ENCODE measurements around the gene TFR2. TPM values are rescaled to one million over a fixed set of nuclear protein-coding genes. Genes with fewer than 3 reads are reported as not detected.
A peak's percentile ranks its signal among the peaks of the same experiment; 100 is the strongest.

Gene TFR2
- total RNA-seq, 1 experiment from 2014 or later = 0.12 TPM

GRCh38 chr7:100654908-100655831 is 13.8 kb upstream of the TFR2 start:
- DNase-seq (ENCODE audit: low read depth) = no peak

DNA sequence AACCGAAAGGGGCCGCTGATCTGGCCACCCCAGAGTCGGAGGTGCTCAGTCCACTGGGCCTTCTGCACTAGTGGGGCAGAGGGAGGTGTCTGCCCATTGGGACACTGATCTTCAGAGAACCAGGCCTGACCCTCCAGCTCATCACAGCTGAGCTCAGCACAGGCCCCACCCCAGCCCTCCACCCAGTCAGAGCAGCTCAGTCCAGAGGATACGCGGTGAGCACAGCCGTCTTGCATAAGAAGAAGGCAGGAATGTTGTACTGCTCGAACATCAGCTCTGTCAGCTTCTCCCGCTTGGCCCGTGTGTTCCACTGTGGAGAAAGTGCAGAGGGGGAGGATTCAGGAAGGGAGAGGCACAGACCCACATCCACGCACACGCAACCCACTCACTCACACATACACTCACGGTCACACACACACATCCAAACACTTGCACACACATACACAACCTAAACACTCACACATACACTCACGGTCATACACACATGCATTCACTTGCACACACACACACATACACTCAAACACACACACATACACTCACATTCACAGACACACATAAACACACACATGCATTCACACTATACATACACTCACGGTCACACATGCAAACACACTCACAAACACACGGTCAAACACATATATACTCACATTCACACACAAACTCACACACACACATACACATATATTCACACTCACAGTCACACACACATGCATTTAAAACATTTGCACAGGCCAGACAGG is 8.6 kb upstream of the TFR2 start:
- no peak for DNase-seq (ENCODE audit: low read depth)

DNA sequence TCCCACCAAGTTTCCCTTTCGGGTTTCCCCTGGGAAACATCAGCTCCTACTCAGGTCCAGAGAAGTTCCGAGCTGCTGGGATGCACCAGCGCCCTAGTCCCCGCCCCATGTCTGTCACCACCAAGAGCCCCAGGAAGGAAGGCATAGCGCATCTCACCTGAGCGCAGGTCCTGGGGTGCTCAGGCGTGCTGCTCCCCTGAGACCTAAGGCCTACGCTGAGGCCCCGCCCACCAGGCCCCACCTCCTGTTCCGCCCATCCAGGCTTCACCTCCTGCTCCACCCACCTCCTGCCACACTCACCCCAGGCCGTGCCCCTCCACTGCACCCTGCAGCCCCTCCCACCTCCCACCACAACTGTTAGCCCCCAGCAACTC is 1.2 kb upstream of the TFR2 start:
- DNase-seq (ENCODE audit: low read depth) = no peak

DNA sequence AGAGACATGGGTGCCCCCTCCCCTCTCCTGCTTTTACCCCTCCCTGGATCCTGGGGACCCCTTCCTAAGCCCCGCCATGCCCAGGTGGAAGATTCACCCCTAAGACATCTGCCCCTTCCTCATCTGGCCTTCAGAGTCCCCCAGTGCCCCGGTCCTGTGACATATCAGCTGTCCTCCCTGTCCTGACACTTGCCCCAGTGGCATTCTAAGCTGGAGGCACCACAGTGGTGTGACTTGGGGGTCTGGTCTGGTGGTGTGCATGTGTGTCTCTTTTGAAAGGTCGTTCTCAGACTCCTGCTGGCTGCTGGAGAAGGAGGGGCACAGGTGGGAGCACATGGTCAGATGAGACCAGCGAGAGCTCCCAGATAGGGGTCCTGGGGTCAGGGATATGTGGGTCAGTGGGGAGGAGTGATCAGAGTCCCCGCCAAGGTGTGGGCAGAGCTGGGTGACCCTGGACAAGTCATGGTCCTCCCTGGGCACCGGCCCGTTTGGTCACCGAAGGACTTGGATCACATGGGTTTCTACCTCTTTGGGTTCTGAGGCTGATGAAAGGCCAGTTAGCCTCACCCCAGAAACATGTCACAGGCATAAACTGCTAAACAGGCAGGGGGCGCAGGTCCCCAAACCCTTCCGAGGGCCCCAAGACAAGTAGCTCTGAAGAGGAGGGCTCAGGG is 645 bp upstream of the TFR2 start:
- DNase-seq (ENCODE audit: low read depth) = no peak

- DNase-seq (ENCODE audit: low read depth) = no peak
Observed at GRCh38 chr7:100640517-100641440, 573 bp downstream of the TFR2 start.

DNA sequence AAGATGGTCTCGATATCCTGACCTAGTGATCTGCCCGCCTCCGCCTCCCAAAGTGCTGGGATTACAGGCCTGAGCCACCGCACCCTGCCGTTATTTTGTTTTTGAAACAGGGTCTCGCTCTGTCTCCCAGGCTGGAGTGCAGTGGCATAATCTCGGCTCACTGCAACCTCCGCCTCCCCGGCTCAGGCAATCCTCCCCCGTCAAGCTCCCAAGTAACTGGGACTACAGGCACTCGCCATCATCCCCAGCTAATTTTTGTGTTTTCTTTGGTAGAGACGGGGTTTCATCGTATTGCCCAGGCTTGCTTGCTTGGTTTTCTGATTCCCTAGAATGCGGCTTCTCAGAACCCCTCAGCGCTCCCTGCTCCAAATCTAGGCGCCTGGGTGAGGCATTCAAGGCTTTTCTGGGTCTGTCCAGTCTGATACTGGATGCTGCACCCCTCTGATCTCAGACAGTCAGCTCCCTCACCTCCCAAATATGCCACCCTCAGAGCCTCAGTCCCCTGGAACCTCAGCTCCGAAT is 1.3 kb downstream of the TFR2 start:
- DNase-seq (ENCODE audit: low read depth) = no peak

DNA sequence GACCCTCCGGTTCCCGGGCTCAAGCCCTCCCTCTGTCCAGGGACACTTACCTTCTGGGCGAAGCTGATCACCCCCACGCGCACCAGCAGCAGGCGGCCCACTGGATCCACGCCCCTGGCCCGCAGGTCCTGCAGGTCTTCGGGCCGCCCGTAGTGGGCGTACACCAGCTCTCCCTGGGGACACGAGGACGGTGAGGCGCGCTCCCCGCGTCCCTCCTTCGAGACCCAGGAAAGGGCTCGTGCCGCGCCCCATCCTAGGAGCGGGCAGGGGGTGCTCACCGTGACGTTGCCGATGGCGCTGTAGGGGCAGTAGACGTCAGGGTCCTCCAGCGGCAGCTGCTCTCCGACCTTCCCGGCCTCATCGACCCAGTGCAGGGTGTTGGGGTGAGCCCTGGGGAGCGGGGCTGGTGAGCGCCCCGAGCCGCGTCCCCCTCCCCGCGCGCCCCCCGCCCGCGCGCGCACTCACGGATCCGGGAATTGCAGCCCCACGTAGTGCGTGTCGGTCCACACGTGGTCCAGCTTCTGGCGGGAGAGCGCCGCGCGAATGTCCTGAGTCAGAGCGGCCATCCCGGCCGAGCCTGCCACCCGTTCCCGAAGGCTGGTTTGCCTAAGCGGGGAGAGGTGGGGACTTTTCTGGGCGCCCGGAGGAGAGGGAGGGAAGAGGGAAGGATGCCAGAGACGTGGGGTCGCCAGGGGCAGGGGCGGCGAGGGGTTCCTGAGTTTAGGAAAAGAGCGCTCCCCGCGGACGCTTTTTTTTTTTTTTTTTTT is 8.2 kb downstream of the TFR2 start:
- peak; percentile 42 for DNase-seq (ENCODE audit: low read depth)

GRCh38 chr7:100630066-100630465 is 11.3 kb downstream of the TFR2 start:
- DNase-seq (ENCODE audit: low read depth) = no peak

DNA sequence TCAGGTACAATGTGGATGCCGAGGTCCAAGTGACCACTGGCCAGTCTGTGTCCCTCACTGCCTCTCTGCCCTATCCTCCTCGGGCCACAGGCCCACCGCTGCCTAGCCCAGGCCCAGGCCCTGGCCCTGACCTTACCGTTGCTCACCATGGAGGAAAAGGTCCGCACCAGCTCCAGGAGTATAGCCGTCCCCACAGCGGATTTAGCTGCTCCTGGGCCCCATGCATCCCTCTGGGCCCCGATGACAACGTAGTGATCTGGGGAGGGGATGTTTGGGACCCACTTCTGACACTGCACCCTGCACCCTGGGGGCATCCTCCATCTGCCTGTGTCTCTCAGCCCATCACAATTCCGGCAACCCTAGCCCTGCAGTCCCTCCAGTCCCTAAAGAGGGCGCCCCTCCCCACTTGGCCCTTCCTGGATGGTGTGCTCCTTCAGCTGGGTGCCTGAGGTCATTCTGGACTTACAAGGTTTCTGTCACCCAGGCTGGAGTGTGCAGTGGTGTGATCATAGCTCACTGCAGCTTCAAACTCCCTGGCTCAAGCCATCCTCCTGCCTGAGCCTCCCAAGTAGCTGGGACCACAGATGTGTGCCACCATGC is 12.1 kb downstream of the TFR2 start:
- DNase-seq (ENCODE audit: low read depth) = peak; percentile 16

GRCh38 chr7:100627238-100627549 is 14.2 kb downstream of the TFR2 start:
- no peak for DNase-seq (ENCODE audit: low read depth)

- peak; percentile 90 for DNase-seq (ENCODE audit: low read depth)
Observed at GRCh38 chr7:100626530-100627237, 14.7 kb downstream of the TFR2 start.

GRCh38 chr7:100626055-100626454 is 15.3 kb downstream of the TFR2 start:
- DNase-seq (ENCODE audit: low read depth) = no peak

DNA sequence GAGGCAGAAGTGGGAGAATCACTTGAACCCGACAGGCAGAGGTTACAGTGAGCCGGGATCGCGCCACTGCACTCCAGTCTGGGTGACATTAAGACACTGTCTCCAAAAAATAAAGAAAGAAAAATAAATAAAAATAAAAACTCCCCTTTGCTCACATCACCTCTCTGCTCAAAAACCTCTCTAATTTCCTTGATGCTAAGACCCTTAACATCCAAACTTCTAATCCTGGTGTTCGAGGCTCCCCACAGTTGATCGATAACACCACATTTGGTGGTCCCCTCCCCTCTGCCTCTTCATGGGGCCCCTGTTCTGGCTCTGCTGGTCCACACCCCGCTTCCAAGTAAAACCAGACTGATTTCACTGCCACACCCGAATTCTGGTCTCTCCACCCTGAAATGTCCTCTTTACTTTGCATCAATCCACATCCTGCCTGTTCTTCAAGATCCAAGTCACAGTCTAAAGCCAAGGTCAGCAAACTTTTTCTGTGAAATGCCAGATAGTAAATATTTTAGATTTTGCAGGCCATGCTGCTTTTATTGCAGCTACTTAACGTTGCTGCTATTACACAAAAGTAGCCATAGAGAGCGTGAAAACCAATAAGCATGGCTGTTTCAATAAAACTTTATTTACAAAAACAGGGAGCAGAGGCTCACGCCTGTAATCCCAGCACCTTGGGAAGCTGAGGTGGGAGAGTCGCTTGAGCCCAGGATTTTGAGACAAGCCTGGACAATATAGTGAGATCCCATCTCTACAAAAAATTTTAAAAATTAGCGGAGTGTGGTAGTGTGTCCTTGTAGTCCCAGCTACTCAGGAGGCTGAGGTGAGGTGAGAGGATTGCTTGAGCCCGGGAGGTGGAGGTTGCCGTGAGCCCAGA is 17.2 kb downstream of the TFR2 start:
- DNase-seq (ENCODE audit: low read depth) = no peak

DNA sequence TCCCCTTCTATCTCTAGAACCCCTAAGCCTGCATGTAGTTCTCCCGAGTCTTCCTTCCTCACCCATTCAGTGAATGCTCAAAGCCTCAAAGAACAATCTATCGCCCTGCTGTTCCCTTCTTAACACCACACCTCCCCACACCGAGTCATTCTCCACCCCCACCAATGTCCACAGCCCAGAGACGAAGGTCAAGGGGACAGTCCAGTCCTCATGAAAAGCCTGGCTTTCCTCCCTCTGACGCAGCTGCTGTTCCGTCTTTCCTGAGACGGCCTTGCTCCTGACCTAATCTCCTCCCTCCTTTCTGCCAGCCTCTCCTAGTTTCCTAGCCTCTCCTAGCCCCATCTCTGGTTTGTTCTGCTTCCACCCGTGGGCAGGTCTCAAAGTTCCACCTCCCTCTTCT is 19.8 kb downstream of the TFR2 start:
- DNase-seq (ENCODE audit: low read depth) = no peak

DNA sequence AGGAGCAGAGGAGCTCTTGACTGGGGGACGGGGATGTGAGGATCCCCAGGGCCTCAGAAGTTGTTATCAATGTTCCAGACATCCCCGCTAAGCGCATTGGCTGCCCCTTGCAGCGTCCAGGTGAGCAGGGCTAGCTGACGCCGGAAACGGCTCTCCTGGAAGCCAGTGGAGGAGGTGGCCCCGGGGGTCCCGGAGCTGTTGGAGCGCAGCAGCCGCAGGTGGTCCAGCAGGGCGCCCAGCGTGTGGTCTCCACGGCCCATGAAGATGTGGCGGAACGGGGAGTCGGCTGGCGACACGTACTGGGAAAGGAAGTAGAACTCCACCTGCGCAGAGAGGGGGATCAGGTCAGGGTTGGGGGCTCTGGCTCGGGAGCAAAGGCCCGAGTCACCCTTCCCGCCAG is 20.5 kb downstream of the TFR2 start:
- no peak for DNase-seq (ENCODE audit: low read depth)

DNA sequence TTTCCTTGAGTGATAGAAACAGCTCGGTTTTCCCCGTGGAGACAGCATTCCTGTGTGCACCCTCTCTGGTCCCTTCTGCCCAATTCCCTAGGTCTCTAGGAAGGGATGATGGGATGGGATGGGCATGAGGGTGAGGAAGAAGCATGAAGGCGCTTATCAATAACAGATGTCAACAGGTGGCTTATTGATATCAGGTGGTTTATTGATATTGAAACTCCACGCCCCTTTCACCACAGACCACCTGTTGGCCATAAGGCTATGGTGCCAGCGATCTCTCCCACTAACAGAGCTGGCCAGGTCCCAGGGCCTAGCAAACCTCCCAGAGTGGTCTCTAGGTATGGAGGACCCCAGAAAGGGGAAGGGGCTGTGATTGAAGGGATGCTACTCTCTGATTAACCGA is 21.1 kb downstream of the TFR2 start:
- no peak for DNase-seq (ENCODE audit: low read depth)

GRCh38 chr7:100614308-100614861 is 27.0 kb downstream of the TFR2 start:
- no peak for DNase-seq (ENCODE audit: low read depth)
